Esophagus mucosa (tissue), 1 donor: Measurements from ENCODE around the gene IST1. TPM values are rescaled to one million over a fixed set of nuclear protein-coding genes. Genes with fewer than 3 reads are reported as not detected.

Source experiments
- ATAC-seq: fragments of 200-7000 bp; cut with Tn5 transposase; one replicate; pipeline ENCODE4 v1.9.1; 2020
- total RNA-seq: library from RNA; stranded (reverse); gene quantifications from one replicate; pipeline ENCODE4 v1.2.4, GENCODE V29; 2023
- donor health status: DM: yes; HTN: yes; CAD: no.

The IST1 gene
- total RNA-seq, 1 donor from 2014 or later, result 86.7 TPM

DNA sequence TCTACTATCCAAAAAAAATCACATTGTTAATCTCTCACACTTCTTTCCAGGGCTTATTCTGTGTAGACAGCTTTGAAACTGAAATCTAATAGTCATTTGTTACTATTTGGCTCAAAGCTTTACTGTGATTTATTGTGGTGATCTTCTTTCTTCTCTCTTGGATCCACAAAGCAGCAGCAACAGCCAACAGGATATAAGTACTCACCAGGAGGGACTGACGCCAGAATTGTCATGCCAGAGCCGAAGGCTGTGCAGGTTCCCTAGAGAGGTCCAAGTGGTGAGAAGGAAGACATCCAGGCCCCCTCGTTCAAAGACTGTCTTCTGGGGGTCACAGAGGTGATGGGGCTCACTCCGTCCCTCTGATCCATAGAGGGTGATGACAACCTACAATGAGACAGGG is 71.6 kb downstream of the IST1 start:
- ATAC-seq, result no peak

- no peak for ATAC-seq
Observed at GRCh38 chr16:71969353-71969752, 74.0 kb downstream of the IST1 start.

DNA sequence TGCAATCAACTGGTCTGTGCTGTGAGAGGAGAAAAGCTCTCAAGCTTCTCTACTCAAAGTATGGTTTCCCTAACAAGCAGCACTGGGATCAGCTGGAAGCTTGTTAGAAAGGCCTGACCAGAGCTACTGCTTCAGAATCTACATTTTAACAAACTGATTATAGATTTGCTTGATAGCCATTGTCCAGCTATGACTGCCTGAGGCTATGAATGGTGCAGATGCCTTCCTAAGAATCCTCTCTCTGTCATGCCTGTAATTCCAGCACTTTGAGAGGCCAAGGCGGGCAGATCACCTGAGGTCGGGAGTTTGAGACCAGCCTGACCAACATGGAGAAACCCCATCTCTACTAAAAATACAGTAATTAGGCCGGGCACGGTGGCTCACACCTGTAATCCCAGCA is 76.2 kb downstream of the IST1 start:
- ATAC-seq, result no peak

GRCh38 chr16:71972356-71972755 is 77.0 kb downstream of the IST1 start:
- no peak for ATAC-seq

DNA sequence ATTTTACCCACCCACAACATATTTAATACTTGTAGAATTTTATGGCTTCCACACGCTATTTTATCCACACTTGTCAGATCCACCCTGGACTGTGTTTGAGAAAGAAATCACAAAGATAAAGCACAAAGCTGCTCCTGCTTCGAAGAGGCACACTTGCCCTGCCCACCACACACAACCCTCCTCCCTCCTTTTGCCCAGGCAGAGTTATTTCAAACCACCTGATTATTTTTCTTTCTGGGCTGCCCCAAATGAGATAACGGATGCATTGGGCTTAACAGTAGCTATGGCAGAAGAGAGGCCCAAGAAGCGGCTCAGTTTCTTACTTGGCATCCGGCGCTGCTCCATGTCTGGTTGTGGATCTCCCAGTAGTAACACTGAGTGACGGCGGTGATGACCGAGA is 77.7 kb downstream of the IST1 start:
- ATAC-seq, result no peak

- ATAC-seq, result no peak
Observed at GRCh38 chr16:71974068-71974818, 78.9 kb downstream of the IST1 start.

Other genes starting within 250 kb of the IST1 start
- gene PHLPP2, start 170.8 kb upstream of the IST1 start, total RNA-seq, result 0.88 TPM
- gene AP1G1, start 86.7 kb upstream of the IST1 start, total RNA-seq, result 74.9 TPM
- 12.5 TPM for gene ATXN1L, start 49.6 kb upstream of the IST1 start, total RNA-seq
- gene ZNF821, start 11.3 kb upstream of the IST1 start, total RNA-seq, result 4.7 TPM
- not detected for gene PKD1L3, start 104.9 kb downstream of the IST1 start, total RNA-seq
- gene DHODH, start 113.2 kb downstream of the IST1 start, total RNA-seq, result 6.2 TPM
- gene HP, start 159.0 kb downstream of the IST1 start, total RNA-seq, result 6.2 TPM
- gene HPR, start 167.7 kb downstream of the IST1 start, total RNA-seq, result not detected
- gene TXNL4B, start 198.1 kb downstream of the IST1 start, total RNA-seq, result 10.0 TPM
- gene DHX38, start 198.3 kb downstream of the IST1 start, total RNA-seq, result 29.5 TPM